GM12865 (cell line): ENCODE data around the gene DCHS1.

Source experiments
- DNase-seq: peaks from one replicate; pipeline ENCODE4 v3.0.0; 2010; ENCODE audit warnings: low read depth
- H3K4me3 ChIP-seq: 2 replicates; pipeline ENCODE4 v1.5.1; 2011; ENCODE audit warnings: mild to moderate bottlenecking, low read depth, low read length, control low read depth
- CTCF ChIP-seq: IDR thresholded peaks from 2 replicates; pipeline ENCODE4 v1.5.1; 2011; ENCODE audit warnings: low read length, control low read depth, low read depth, inconsistent platforms; ENCODE audit not compliant: insufficient read depth; ENCODE audit errors: missing control alignments

The DCHS1 gene

GRCh38 chr11:6627762-6628241, 27.8 kb downstream of the DCHS1 start:
- no peak for TF ChIP-seq CTCF
- peak; percentile 34 for DNase-seq
- H3K4me3 ChIP-seq, result no peak overlapping the region; the same call in 1 of the 2 replicates

GRCh38 chr11:6626971-6627761, 28.4 kb downstream of the DCHS1 start:
- H3K4me3 ChIP-seq, result no peak overlapping the region
- no peak for DNase-seq
- TF ChIP-seq CTCF, result no peak

- TF ChIP-seq CTCF, result no peak
Measured at GRCh38 chr11:6625832-6626420, 29.7 kb downstream of the DCHS1 start.

GRCh38 chr11:6625156-6625831, 30.3 kb downstream of the DCHS1 start:
- no peak overlapping the region for H3K4me3 ChIP-seq
- TF ChIP-seq CTCF, result no peak
- no peak for DNase-seq

More at GRCh38 chr11:6625832-6626420, 29.7 kb downstream of the DCHS1 start:
- DNase-seq, result no peak
- no peak overlapping the region for H3K4me3 ChIP-seq

- no peak for DNase-seq
- H3K4me3 ChIP-seq, result no peak overlapping the region
- no peak for TF ChIP-seq CTCF
Measured at GRCh38 chr11:6623391-6624363, 31.9 kb downstream of the DCHS1 start.

GRCh38 chr11:6622261-6623171, 33.1 kb downstream of the DCHS1 start:
- no peak for DNase-seq
- no peak for TF ChIP-seq CTCF
- no peak overlapping the region for H3K4me3 ChIP-seq
